Right cardiac atrium (tissue), 5 donors: Measurements from ENCODE around the gene ADAMTS9. TPM values are rescaled to one million over a fixed set of nuclear protein-coding genes. Genes with fewer than 3 reads are reported as not detected.

ENCODE experiments used
- ATAC-seq, 2 donors: fragments of 200-7000 bp; cut with Tn5 transposase; one replicate each; pipeline versions ENCODE4 v1.8.0 to v1.9.1; 2020; ENCODE audit warnings: moderate library complexity in 2 of 2, mild to moderate bottlenecking in 1 of 2
- DNase-seq, 3 donors: peaks; one replicate each; pipeline ENCODE4 v3.0.0-alpha.2; 2020
- H3K27ac ChIP-seq: one replicate; pipeline ENCODE4 v1.5.1; 2013; ENCODE audit warnings: mild to moderate bottlenecking, low read length, control low read depth, moderate library complexity
- H3K27me3 ChIP-seq: one replicate; pipeline ENCODE4 v1.6.1; 2013; ENCODE audit not compliant: control insufficient read depth, insufficient read depth
- H3K4me1 ChIP-seq: one replicate; pipeline ENCODE4 v1.6.1; 2013; ENCODE audit warnings: low read length; ENCODE audit not compliant: control insufficient read depth, insufficient read depth
- H3K4me3 ChIP-seq: one replicate; pipeline ENCODE4 v1.5.1; 2013; ENCODE audit warnings: low read length, control low read depth
- H3K9me3 ChIP-seq: one replicate; pipeline ENCODE4 v1.6.1; 2013; ENCODE audit warnings: low read length; ENCODE audit not compliant: control insufficient read depth
- WGBS: extraction: QIAGEN DNeasy Blood & Tissue Kit; methylation state at CpG from one replicate; pipeline ENCODE4 v1.1.7; 2013; 5-methylcytosine and 5-hydroxymethylcytosine counted together
- intact Hi-C, 4 donors: fragments of 100-400 bp; cut with DNase I; formaldehyde crosslinking; loops; one replicate each; pipeline versions ENCODE4 v1.11.0 to v1.14.0; 2022 to 2023
- polyA plus RNA-seq: library from polyadenylated mRNA; stranded (reverse); fragments of 200-250 nt; gene quantifications from one replicate; pipeline ENCODE4 v1.2.3, GENCODE V29; 2013
- total RNA-seq, 4 donors: library from RNA; stranded (reverse); fragmentation: NEBNext Ultra II Directional; extraction: Animal tissue kit (Norgen Biotek cat#: 25700); gene quantifications; one replicate each; pipeline ENCODE4 v1.2.1, GENCODE V29; 2021
- donor health status: healthy with polysubstance abuse.
- donor health status: DM: no; HTN: yes; CAD: no.
- donor health status: DM: no; HTN: no; CAD: no.
- donor health status: DM: no; HTN: yes; CAD: no; lungs with severe emphysema.
- donor health status: DM: yes; HTN: yes; CAD: no.

ADAMTS9 gene
- total and polyA plus RNA-seq, 5 donors: 9.8 to 53.4 (median 13.0) TPM

DNA sequence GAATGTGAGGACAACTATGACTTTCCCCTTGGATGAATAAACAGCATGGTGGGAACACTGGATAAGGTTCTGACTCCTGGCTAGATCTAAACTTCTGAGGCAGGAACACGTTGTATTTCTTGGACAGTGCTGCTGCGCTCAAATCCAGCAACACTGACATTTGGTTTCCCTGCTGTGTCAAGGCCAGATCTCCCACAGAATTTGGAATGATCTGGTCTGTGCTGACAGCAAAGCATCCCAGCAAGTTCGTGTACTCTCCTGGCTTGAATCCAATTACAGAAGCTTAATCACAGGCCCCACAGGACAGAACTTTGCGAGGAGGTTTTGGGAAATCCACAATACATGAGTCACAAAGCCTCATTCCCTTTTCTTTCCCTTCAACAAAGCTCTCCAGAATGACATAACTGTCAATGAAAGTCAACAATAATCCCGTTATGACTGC, 92.5 kb downstream of the ADAMTS9 start:
- intact Hi-C loops: loop anchor here in 1 of 4 donors (10.0 kb wide), 1 partner anchor 90 kb away; the partner anchor contains the start of gene ADAMTS9
- ATAC-seq (peak; percentile 94 to 96), DNase-seq (peak; percentile 70 to 84 (median 76))
- Histone ChIP-seq H3K27ac (peak overlapping the region; percentile 88), H3K9me3 (no peaks in the 10 kb centered on the region), H3K4me1 (no peaks in the 10 kb centered on the region), H3K4me3 (no peak overlapping the region), H3K27me3 (no peaks in the 10 kb centered on the region)
- WGBS: 25% methylated on average over 5 of the region's 5 CpGs

DNA sequence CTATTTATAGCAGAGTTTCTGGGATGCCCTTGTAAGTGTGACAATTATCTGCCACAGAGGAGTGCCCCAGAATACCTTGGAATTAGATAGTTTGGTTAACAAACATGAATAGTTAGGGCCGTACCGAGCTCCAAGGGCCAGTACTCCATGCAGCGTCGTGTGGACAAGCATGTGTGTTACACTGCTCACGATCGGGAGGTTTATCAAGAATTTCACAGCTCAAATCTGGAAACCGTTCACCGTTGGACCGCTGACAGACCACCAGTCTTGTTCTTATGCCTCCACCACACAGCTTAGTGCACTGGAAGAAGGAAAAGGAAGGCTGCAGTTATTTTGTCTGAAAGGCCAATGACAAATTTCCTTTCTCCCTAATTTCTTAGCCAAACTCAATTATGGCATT, 93.7 kb downstream of the ADAMTS9 start:
- Histone ChIP-seq H3K4me3 (no peak overlapping the region), H3K9me3 (no peaks in the 10 kb centered on the region), H3K4me1 (no peaks in the 10 kb centered on the region), H3K27ac (peak overlapping the region; percentile 6), H3K27me3 (no peaks in the 10 kb centered on the region)
- WGBS: 44% methylated on average over 9 of the region's 9 CpGs
- ATAC-seq: peak; percentile 62 to 83
- peak; percentile 71 to 92 (median 84) for DNase-seq
- intact Hi-C loops: loop anchor here in 1 of 4 donors (10.0 kb wide), 1 partner anchor 91 kb away; the partner anchor contains the start of gene ADAMTS9

DNA sequence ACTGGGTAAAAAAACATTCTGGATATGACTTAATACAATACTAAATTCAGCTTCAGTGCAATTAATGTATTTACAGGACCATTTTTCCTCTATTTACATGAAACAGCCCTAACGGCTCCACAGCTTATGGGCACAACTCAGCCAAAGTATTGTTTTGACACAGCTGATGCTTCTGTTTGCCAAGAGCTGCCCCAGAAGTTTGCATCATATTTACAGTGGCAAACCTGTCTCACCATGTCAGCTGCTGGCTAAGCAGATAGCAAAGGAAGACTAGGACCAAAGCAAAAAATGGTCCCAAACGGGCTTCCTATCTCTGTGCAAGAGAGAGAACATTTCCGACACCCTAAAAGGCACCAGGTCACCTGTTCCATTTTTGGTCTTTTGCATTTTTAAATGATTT, 94.5 kb downstream of the ADAMTS9 start:
- intact Hi-C loops: loop anchor here in 1 of 4 donors (10.0 kb wide), 1 partner anchor 91 kb away; the partner anchor contains the start of gene ADAMTS9
- Histone ChIP-seq H3K4me1 (no peaks in the 10 kb centered on the region), H3K9me3 (no peaks in the 10 kb centered on the region), H3K4me3 (no peak overlapping the region), H3K27ac (no peak overlapping the region), H3K27me3 (no peaks in the 10 kb centered on the region)
- ATAC-seq (no peak), DNase-seq (no peak)
- WGBS: 72% methylated on average over 3 of the region's 3 CpGs

DNA sequence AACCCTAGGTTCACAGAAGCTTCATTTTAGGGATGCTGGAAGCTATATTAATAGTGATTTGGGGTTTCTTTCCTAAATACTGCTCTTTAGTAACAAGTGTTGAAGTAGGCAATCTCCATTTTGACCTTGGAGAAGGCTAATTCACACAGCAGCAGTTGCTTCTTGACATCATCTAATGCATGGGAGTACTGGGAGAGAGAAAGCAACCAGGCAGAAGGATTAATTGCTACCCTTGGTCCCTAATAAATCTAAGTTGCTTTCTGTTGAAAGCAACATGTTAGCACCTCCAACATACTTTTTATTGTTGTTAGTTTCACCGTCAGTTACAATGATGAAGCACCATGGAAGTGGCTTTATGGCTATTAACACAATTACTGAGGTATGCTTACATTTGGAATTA, 96.2 kb downstream of the ADAMTS9 start:
- H3K4me3 ChIP-seq: no peak overlapping the region
- H3K4me1 ChIP-seq: no peaks in the 10 kb centered on the region
- DNase-seq (no peak), ATAC-seq (no peak)
- intact Hi-C loops: loop anchor here in 1 of 4 donors (10.0 kb wide), 1 partner anchor 93 kb away; the partner anchor contains the start of gene ADAMTS9
- no peaks in the 10 kb centered on the region for H3K9me3 ChIP-seq
- 95% methylated on average over 1 of the region's 1 CpG for WGBS
- H3K27ac ChIP-seq: no peak overlapping the region
- H3K27me3 ChIP-seq: no peaks in the 10 kb centered on the region

DNA sequence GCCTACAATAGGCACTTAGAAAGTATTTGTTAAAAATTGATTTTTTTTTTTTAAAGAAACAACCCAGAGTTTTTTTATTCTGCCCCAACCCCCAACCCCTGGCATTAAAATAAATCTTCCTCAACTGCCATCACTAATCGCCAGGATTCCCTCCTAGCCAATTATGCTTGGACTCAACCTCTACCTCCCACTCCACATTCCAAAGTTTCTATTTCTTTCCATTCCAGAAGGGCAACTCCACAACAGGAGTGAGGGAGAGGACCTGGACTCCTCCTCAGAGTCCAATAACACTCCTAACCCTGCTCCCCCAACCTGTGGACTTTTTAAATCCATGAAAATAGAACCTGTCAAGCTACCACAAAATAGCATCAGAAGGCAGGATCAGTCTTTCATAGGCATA, 99.4 kb downstream of the ADAMTS9 start:
- 80% methylated on average over 1 of the region's 1 CpG for WGBS
- H3K27ac ChIP-seq: no peak overlapping the region

DNA sequence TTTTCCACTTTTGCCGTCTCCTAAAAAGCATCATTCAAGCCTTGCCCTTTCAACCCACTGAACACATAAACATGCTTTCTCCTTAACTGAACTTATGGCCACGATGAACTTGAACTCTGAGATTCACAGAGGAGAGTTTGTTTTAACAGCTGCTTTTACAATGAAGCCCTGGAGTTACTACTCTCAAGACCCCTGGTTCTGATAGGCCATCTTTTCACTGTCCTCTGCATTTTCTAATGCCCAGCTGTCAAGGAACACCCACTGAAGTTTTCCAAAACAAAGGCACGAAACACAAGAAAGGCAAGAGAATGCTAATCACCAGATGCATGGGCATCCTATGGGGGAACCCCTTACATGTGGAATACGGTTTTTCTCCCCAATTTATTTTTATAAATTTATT, 100.8 kb downstream of the ADAMTS9 start:
- Histone ChIP-seq H3K4me1 (no peaks in the 10 kb centered on the region), H3K27me3 (no peaks in the 10 kb centered on the region), H3K9me3 (no peaks in the 10 kb centered on the region), H3K4me3 (no peak overlapping the region), H3K27ac (no peak overlapping the region)
- DNase-seq (no peak), ATAC-seq (no peak)
- WGBS: 79% methylated on average over 4 of the region's 4 CpGs
- intact Hi-C loops: no loop called here

More for the DNA sequence above, 99.4 kb downstream of the ADAMTS9 start:
- H3K4me3 ChIP-seq: no peak overlapping the region
- intact Hi-C loops: no loop called here
- H3K4me1 ChIP-seq: no peaks in the 10 kb centered on the region
- H3K9me3 ChIP-seq: no peaks in the 10 kb centered on the region
- H3K27me3 ChIP-seq: no peaks in the 10 kb centered on the region
- ATAC-seq (no peak), DNase-seq (no peak)

DNA sequence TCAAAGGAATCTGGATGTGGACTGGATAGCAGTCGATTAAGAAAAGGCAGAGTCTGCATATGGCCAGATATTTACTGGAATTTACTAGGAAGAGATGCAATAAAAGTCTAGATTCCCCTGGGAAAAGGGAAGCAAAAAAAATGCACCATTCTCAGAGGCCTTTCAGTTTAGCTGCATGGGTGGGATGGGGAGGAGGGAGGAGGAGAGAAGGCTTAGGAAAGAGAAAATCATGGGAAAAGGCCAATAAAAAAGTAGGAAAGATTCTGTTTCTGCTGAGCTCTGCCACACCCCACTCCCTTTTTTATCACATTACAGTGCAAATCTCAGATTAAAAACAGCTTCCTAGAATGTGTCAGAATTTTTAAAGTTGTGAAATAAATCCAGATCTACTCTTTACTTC, 103.6 kb downstream of the ADAMTS9 start:
- H3K4me3 ChIP-seq: no peak overlapping the region
- WGBS: 45% methylated on average over 1 of the region's 1 CpG
- DNase-seq (no peak), ATAC-seq (peak; percentile 47 to 81)
- intact Hi-C loops: no loop called here
- no peaks in the 10 kb centered on the region for H3K4me1 ChIP-seq
- H3K27ac ChIP-seq: no peak overlapping the region
- no peaks in the 10 kb centered on the region for H3K9me3 ChIP-seq
- H3K27me3 ChIP-seq: no peaks in the 10 kb centered on the region

DNA sequence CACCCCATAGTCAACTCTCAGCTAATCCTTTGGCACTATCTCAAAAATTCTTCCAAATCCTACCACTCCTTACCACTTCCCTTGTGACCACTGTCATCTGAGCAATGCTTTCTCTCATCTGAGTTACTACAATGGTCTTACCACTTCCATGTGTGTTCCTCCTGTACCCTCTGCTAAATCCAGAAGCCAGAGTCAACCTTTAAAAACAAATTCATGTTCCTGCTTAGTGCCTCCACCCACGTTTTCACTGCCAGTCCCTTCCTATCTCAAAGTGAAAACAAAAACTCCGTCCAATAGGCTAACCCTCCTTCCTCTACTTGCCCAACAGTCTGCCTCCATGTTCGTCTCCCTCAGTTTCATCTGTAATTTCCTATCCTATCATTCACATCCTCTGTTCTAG, 109.0 kb downstream of the ADAMTS9 start:
- no peak overlapping the region for H3K4me3 ChIP-seq
- H3K9me3 ChIP-seq: no peaks in the 10 kb centered on the region
- DNase-seq: no peak
- no peaks in the 10 kb centered on the region for H3K4me1 ChIP-seq
- no peaks in the 10 kb centered on the region for H3K27me3 ChIP-seq
- WGBS: 74% methylated on average over 3 of the region's 3 CpGs
- no peak overlapping the region for H3K27ac ChIP-seq
- peak in 1 of 2 donors; percentile 41 for ATAC-seq
- intact Hi-C loops: no loop called here

DNA sequence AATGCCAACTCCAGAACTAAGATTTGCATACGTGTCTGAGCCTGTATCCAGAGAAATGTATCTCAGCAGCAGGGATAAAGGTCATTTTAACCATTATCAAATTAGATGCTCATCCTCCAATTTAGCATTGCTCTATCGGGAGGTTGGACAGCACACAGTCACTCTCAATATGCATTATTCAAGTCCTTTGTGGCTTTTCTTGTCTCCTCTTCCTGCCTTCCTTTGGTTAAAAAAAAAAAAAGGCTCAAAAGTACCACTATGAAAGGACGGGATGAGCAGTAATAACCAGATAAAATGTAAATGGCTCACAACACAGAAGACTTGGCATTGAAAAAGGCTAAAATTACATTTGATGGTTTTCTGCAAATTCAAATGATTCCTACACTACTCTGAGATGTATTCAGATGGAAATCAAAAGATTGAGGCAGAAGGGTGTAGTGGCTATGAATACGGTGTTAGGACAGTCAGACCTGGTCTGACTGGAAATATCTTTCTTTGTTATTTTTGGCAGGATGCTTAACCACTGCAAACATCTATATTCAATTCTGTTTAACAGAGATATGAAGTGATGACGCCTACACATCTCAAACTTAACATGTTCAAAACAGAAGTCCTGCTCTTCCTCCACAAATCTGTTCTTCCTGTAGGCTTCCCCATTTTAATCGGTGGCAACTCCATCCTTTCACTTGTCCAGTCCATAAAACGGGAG, 109.6 kb downstream of the ADAMTS9 start:
- Histone ChIP-seq H3K27ac (no peak overlapping the region), H3K27me3 (no peaks in the 10 kb centered on the region), H3K9me3 (no peaks in the 10 kb centered on the region), H3K4me3 (no peak overlapping the region), H3K4me1 (no peaks in the 10 kb centered on the region)
- WGBS: 73% methylated on average over 7 of the region's 7 CpGs
- no peak for ATAC-seq
- intact Hi-C loops: no loop called here
- DNase-seq: no peak

DNA sequence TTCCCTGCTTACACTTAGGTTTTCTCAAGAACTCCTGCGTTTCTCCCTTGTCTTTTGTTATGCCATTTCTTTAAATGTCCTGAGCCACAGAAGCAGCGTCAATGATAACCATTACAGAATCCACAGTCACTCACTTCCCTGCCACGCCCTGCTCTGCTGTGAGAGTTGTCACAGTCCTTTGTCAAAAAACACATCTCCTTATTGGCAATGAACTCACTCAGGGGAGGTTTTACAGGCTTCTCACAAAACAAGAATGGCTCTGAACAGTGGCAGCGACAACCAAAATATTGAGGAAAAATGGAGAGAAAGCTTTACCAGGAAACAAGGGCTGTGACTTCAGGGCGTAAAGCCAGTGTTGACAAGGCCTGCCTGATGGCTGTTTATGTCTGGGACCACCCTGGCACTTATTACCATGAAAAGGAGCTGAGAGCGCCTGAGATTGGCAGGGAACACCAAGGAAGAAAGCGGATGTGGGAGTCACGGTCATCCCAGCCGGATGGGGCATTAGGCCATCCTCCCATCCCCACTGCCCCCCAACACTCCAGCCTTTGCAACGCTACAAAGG, 111.5 kb downstream of the ADAMTS9 start:
- DNase-seq (no peak), ATAC-seq (no peak)
- no peak overlapping the region for H3K27ac ChIP-seq
- no peak overlapping the region for H3K4me3 ChIP-seq
- H3K9me3 ChIP-seq: no peaks in the 10 kb centered on the region
- 94% methylated on average over 10 of the region's 10 CpGs for WGBS
- H3K4me1 ChIP-seq: no peaks in the 10 kb centered on the region
- no peaks in the 10 kb centered on the region for H3K27me3 ChIP-seq
- intact Hi-C loops: no loop called here

DNA sequence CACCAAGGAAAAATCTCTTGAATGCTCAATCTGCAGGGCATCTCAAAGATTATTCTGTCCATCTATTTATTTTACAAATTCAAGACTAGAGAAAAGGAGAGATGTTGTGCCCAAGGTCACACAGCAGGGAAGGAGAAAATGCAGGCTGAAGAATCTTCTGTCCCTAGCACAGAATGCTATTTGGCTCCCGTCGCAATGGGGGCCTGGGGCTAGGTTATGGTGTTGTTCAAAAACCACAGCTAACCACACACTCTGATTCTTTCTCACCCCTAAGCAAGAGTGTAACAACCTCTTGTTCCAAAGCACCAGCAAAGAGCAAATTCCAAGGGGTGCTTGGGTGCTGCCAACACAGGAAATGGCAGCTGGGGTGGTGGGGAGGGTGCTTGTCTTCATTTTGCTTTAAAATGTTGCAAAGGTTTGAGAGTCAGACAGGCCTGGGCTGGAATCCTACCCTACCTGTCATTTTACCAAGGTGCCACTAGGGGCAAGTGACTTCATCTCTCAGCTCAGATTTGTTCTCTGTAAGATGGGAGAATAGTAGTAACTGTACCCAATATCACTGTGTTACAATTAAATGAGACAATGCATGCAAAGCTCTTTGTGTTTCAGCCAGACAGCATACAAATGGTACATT, 112.5 kb downstream of the ADAMTS9 start:
- ATAC-seq: no peak
- H3K27ac ChIP-seq: no peak overlapping the region
- intact Hi-C loops: no loop called here
- 94% methylated on average over 2 of the region's 2 CpGs for whole genome bisulfite sequencing
- no peaks in the 10 kb centered on the region for H3K4me1 ChIP-seq
- no peaks in the 10 kb centered on the region for H3K27me3 ChIP-seq
- no peaks in the 10 kb centered on the region for H3K9me3 ChIP-seq
- no peak for DNase-seq
- no peak overlapping the region for H3K4me3 ChIP-seq
